Esophagus muscularis mucosa (tissue), 4 donors: ENCODE results near the gene TMEM117. TPM values are rescaled to one million over a fixed set of nuclear protein-coding genes. Genes with fewer than 3 reads are reported as not detected.

ENCODE experiments used
- DNase-seq: peaks from one replicate; pipeline ENCODE4 v3.0.0-alpha.2; 2017; ENCODE audit errors: extremely low spot score
- H3K27ac ChIP-seq, 4 donors: fragments of 200-600 bp; sonication (generic); replicated peaks in 1 of 4; 1 replicate in 3 of 4; 2 replicates in 1 of 4; pipeline ENCODE4 v1.5.1; 2016 to 2019; ENCODE audit warnings: mild to moderate bottlenecking in 1 of 4
- H3K27me3 ChIP-seq, 4 donors: fragments of 200-600 bp; sonication (generic); one replicate each; pipeline versions ENCODE4 v1.5.1 to v1.6.0; 2016 to 2019
- H3K36me3 ChIP-seq, 4 donors: fragments of 200-600 bp; sonication (generic); one replicate each; pipeline ENCODE4 v1.5.1; 2016 to 2019
- H3K4me1 ChIP-seq, 4 donors: fragments of 200-600 bp; sonication (generic); one replicate each; pipeline ENCODE4 v1.5.1; 2016 to 2019
- H3K4me3 ChIP-seq, 4 donors: fragments of 200-600 bp; sonication (generic); 1 replicate in 2 of 4; 2 replicates in 2 of 4; pipeline ENCODE4 v1.5.1; 2016 to 2019; ENCODE audit warnings: mild to moderate bottlenecking in 4 of 4, moderate library complexity in 1 of 4
- H3K9me3 ChIP-seq, 4 donors: fragments of 200-600 bp; sonication (generic); 1 replicate in 3 of 4; 2 replicates in 1 of 4; pipeline ENCODE4 v1.5.1; 2016 to 2019
- EP300 ChIP-seq: sonication (generic); formaldehyde crosslinking; IDR thresholded peaks from one replicate; pipeline ENCODE4 v1.6.1; 2017; ENCODE audit warnings: antibody characterized with exemption
- POLR2A ChIP-seq: fragments of 450-650 bp; IDR thresholded peaks from one replicate; pipeline ENCODE4 v1.6.1; 2017; ENCODE audit warnings: antibody characterized with exemption, moderate library complexity, mild to moderate bottlenecking, low read depth
- POLR2AphosphoS5 ChIP-seq, 2 donors: sonication (generic); formaldehyde crosslinking; IDR thresholded peaks; one replicate each; pipeline ENCODE4 v1.6.1; 2017; ENCODE audit warnings: antibody characterized with exemption in 2 of 2
- WGBS: methylation state at CpG from one replicate; pipeline ENCODE4 v1.1.5; 2018; 5-methylcytosine and 5-hydroxymethylcytosine counted together
- intact Hi-C: fragments of 100-400 bp; cut with DNase I; formaldehyde crosslinking; loops from one replicate; pipeline ENCODE4 v1.15.1; 2023
- total RNA-seq, 4 donors: library from RNA; depleted of rRNA; stranded (reverse); fragments of >200 nt; gene quantifications; one replicate each; pipeline versions ENCODE4 v1.1.0 to v1.2.1, GENCODE V29; 2016
- TF ChIP-seq, protein P1 (sequence below), 3 experiments: fragments of 200-600 bp in 2 of 3; fragments of 450-650 bp in 1 of 3; sonication (generic) in 2 of 3; IDR thresholded peaks; one replicate each; pipeline ENCODE4 v1.5.1; 2017 to 2019; ENCODE audit warnings: antibody characterized with exemption in 3 of 3, mild to moderate bottlenecking in 2 of 3, moderate library complexity in 1 of 3

The TMEM117 gene
- total RNA-seq, 4 donors from 2014 or later, result 11.2 to 18.7 (median 12.8) TPM

DNA sequence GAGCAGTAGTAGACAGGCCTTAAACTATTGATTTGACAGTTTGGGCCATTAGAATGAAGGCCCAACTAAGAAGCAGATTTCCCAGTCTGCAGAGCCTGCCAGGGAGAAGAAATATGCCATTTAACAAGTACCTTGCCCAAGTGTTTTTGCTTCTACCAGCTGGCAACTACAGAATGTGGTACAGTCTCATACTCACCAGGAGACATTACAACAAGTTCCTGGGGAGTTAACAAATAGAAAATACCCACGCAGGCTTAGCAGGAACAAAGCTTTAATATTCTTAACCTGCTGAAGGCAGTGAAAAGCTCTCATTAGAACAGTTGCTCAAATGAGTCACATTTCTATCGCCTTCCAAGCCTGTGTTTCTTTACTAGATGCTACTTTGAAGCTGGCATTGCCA, 241.0 kb downstream of the TMEM117 start:
- DNase-seq, result no peak
- peaks cover 0 to 18% (median 9%) of the 10 kb centered on the region in 4 donors for H3K4me1 ChIP-seq
- intact Hi-C loops, result no loop called here
- 37% methylated on average over 2 of the region's 2 CpGs for WGBS
- H3K4me3 ChIP-seq, result no peak overlapping the region
- no peak overlapping the region for H3K27ac ChIP-seq
- H3K27me3 ChIP-seq, result no peaks in the 10 kb centered on the region
- TF ChIP-seq POLR2A, result no peak
- TF ChIP-seq, protein P1, sequence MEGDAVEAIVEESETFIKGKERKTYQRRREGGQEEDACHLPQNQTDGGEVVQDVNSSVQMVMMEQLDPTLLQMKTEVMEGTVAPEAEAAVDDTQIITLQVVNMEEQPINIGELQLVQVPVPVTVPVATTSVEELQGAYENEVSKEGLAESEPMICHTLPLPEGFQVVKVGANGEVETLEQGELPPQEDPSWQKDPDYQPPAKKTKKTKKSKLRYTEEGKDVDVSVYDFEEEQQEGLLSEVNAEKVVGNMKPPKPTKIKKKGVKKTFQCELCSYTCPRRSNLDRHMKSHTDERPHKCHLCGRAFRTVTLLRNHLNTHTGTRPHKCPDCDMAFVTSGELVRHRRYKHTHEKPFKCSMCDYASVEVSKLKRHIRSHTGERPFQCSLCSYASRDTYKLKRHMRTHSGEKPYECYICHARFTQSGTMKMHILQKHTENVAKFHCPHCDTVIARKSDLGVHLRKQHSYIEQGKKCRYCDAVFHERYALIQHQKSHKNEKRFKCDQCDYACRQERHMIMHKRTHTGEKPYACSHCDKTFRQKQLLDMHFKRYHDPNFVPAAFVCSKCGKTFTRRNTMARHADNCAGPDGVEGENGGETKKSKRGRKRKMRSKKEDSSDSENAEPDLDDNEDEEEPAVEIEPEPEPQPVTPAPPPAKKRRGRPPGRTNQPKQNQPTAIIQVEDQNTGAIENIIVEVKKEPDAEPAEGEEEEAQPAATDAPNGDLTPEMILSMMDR (IDR thresholded peaks at IDR 0.05), result no peak
- no peak for TF ChIP-seq EP300
- no peak for TF ChIP-seq POLR2AphosphoS5 (IDR thresholded peaks at IDR 0.05)
- no peaks in the 10 kb centered on the region for H3K9me3 ChIP-seq
- H3K36me3 ChIP-seq, result no peaks in the 10 kb centered on the region

GRCh38 chr12:44077294-44077693, 241.4 kb downstream of the TMEM117 start:
- DNase-seq, result no peak
- Histone ChIP-seq H3K27me3 (no peaks in the 10 kb centered on the region), H3K9me3 (no peaks in the 10 kb centered on the region), H3K36me3 (no peaks in the 10 kb centered on the region), H3K4me3 (no peak overlapping the region), H3K4me1 (peaks cover 0 to 18% (median 9%) of the 10 kb centered on the region in 4 donors), H3K27ac (no peak overlapping the region)
- 3% methylated on average over 2 of the region's 2 CpGs for WGBS
- TF ChIP-seq POLR2AphosphoS5 (IDR thresholded peaks at IDR 0.05) (no peak), POLR2A (no peak), EP300 (no peak)
- TF ChIP-seq, protein P1 (IDR thresholded peaks at IDR 0.05), result no peak
- intact Hi-C loops, result no loop called here

DNA sequence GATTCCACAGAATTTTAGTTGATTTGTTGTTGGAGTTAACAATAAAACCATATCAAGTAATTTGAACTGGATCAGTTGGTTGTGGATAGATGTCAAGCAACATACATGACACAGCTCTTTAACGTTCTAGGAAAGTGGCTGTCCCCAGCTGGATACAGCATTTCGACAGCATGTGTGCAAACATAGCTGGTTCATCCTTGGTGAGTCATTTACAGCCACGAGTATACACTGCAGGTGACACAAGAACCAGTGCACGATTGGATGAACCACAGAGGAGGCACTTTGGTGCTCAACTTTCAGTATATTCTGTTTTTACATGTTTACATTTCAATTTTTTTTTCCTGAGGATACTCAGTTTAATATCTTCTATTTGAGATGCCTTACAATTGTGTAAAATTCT, 242.4 kb downstream of the TMEM117 start:
- WGBS, result 83% methylated on average over 4 of the region's 4 CpGs
- H3K27ac ChIP-seq, result no peak overlapping the region
- H3K4me1 ChIP-seq, result peaks cover 0 to 18% (median 9%) of the 10 kb centered on the region in 4 donors
- H3K4me3 ChIP-seq, result no peak overlapping the region
- no peak for TF ChIP-seq POLR2A
- no peak for TF ChIP-seq POLR2AphosphoS5 (IDR thresholded peaks at IDR 0.05)
- TF ChIP-seq, protein P1 (IDR thresholded peaks at IDR 0.05), result no peak
- no peak for TF ChIP-seq EP300
- no peaks in the 10 kb centered on the region for H3K36me3 ChIP-seq
- no peaks in the 10 kb centered on the region for H3K9me3 ChIP-seq
- H3K27me3 ChIP-seq, result no peaks in the 10 kb centered on the region
- intact Hi-C loops, result no loop called here
- DNase-seq, result no peak

DNA sequence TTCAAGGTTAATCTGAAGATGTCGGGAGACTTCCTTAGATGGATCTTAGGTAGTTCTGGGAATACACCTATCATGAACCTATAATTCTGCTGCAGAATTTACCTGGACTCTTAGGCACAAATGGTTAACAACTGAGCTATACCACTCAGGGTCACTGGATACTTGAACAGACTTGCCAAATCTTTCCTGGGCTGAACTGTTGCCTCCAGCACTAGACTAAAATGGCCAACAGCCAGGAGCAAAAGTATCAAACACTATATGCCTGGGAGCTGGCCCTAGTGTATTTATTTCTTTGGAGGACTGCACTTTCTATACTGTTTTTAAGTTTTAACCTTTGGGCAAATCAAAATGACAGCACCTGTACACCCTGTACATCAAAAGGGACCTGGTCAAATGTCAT, 252.8 kb downstream of the TMEM117 start:
- no peaks in the 10 kb centered on the region for H3K9me3 ChIP-seq
- H3K36me3 ChIP-seq, result no peaks in the 10 kb centered on the region
- WGBS, result 100% methylated on average over 1 of the region's 1 CpG
- H3K4me3 ChIP-seq, result no peak overlapping the region
- H3K4me1 ChIP-seq, result peaks cover 0 to 5% (median 0%) of the 10 kb centered on the region in 4 donors
- TF ChIP-seq, protein P1 (IDR thresholded peaks at IDR 0.05), result no peak
- no peak for TF ChIP-seq EP300
- no peak for TF ChIP-seq POLR2A
- no peak for TF ChIP-seq POLR2AphosphoS5 (IDR thresholded peaks at IDR 0.05)
- H3K27me3 ChIP-seq, result no peaks in the 10 kb centered on the region
- DNase-seq, result no peak
- no peak overlapping the region for H3K27ac ChIP-seq
- intact Hi-C loops, result no loop called here

GRCh38 chr12:44091948-44092606, 256.2 kb downstream of the TMEM117 start:
- intact Hi-C loops, result no loop called here
- no peak for DNase-seq
- TF ChIP-seq POLR2A (no peak), EP300 (no peak), POLR2AphosphoS5 (IDR thresholded peaks at IDR 0.05) (no peak)
- TF ChIP-seq, protein P1 (IDR thresholded peaks at IDR 0.05), result no peak
- WGBS, result 77% methylated on average over 3 of the region's 3 CpGs
- Histone ChIP-seq H3K4me3 (no peak overlapping the region), H3K27me3 (no peaks in the 10 kb centered on the region), H3K27ac (no peak overlapping the region), H3K36me3 (no peaks in the 10 kb centered on the region), H3K9me3 (no peaks in the 10 kb centered on the region), H3K4me1 (peaks cover 0 to 5% (median 0%) of the 10 kb centered on the region in 4 donors)
